ENCODE results near the gene UAP1L1. TPM values are rescaled to one million over a fixed set of nuclear protein-coding genes. Genes with fewer than 3 reads are reported as not detected.
"Not testable (repeated sequence)": the region's sequence is repeated elsewhere in the genome, so short reads cannot be mapped to it uniquely, and the experiment has no call there.

The UAP1L1 gene
- total RNA-seq, 1 donor from 2014 or later: 27.2 TPM

GRCh38 chr9:137057545-137057944, 19.8 kb upstream of the UAP1L1 start:
- no peak for DNase-seq

GRCh38 chr9:137058521-137059234, 18.6 kb upstream of the UAP1L1 start:
- DNase-seq: no peak

GRCh38 chr9:137062384-137062783, 14.9 kb upstream of the UAP1L1 start:
- no peak for DNase-seq

GRCh38 chr9:137062798-137063197, 14.5 kb upstream of the UAP1L1 start:
- DNase-seq: not testable (repeated sequence)

- DNase-seq: no peak
Measured at GRCh38 chr9:137063311-137064026, 13.8 kb upstream of the UAP1L1 start.

GRCh38 chr9:137064027-137064879, 13.1 kb upstream of the UAP1L1 start:
- peak; percentile 70 for DNase-seq

GRCh38 chr9:137064880-137065164, 12.5 kb upstream of the UAP1L1 start:
- DNase-seq: no peak

GRCh38 chr9:137065336-137065967, 11.9 kb upstream of the UAP1L1 start:
- DNase-seq: no peak

GRCh38 chr9:137066096-137066861, 11.0 kb upstream of the UAP1L1 start:
- DNase-seq: no peak

- peak; percentile 89 for DNase-seq
Measured at GRCh38 chr9:137067860-137068538, 9.3 kb upstream of the UAP1L1 start.

- no peak for DNase-seq
Measured at GRCh38 chr9:137068539-137069507, 8.5 kb upstream of the UAP1L1 start.

GRCh38 chr9:137069508-137070091, 7.7 kb upstream of the UAP1L1 start:
- no peak for DNase-seq

- peak; percentile 89 for DNase-seq
Measured at GRCh38 chr9:137070201-137070905, 7.0 kb upstream of the UAP1L1 start, which contains the start of gene SAPCD2. SAPCD2 (minus strand) TSS chr9:137070557; CDS start chr9:137070460, 97 bp downstream.

- DNase-seq: no peak
Measured at GRCh38 chr9:137070906-137071275, 6.4 kb upstream of the UAP1L1 start.

GRCh38 chr9:137071282-137071681, 6.0 kb upstream of the UAP1L1 start:
- DNase-seq: no peak

GRCh38 chr9:137073992-137074399, 3.3 kb upstream of the UAP1L1 start:
- DNase-seq: no peak

GRCh38 chr9:137074657-137075274, 2.6 kb upstream of the UAP1L1 start:
- no peak for DNase-seq

GRCh38 chr9:137075275-137075775, 2.0 kb upstream of the UAP1L1 start:
- no peak for DNase-seq

- no peak for DNase-seq
Measured at GRCh38 chr9:137076636-137077009, 694 bp upstream of the UAP1L1 start.

Measured in dermis blood vessel endothelial cell (primary cell).